ENCODE measurements around the gene DNAJB1.
"Not testable (repeated sequence)": the region's sequence is repeated elsewhere in the genome, so short reads cannot be mapped to it uniquely, and the experiment has no call there.

The DNAJB1 gene

GRCh38 chr19:14517446-14517839 is 754 bp downstream of the DNAJB1 start:
- no peak for DNase-seq

- DNase-seq = no peak
Measured at GRCh38 chr19:14516746-14517438, 1.3 kb downstream of the DNAJB1 start.

GRCh38 chr19:14516048-14516534 is 2.1 kb downstream of the DNAJB1 start:
- DNase-seq = no peak

GRCh38 chr19:14515501-14516047 is 2.6 kb downstream of the DNAJB1 start:
- DNase-seq = no peak

- no peak for DNase-seq
Measured at GRCh38 chr19:14514215-14514863, 3.9 kb downstream of the DNAJB1 start.

GRCh38 chr19:14512406-14512961 is 5.7 kb downstream of the DNAJB1 start:
- no peak for DNase-seq

GRCh38 chr19:14511229-14511593 is 7.0 kb downstream of the DNAJB1 start:
- DNase-seq = no peak

GRCh38 chr19:14510311-14511228 is 7.6 kb downstream of the DNAJB1 start:
- no peak for DNase-seq

- no peak for DNase-seq
Measured at GRCh38 chr19:14507704-14508542, 10.3 kb downstream of the DNAJB1 start.

GRCh38 chr19:14505488-14506239 is 12.5 kb downstream of the DNAJB1 start:
- peak; percentile 37 for DNase-seq

GRCh38 chr19:14504575-14504974 is 13.6 kb downstream of the DNAJB1 start:
- not testable (repeated sequence) for DNase-seq

- no peak for DNase-seq
Measured at GRCh38 chr19:14503285-14503684, 14.9 kb downstream of the DNAJB1 start.

- no peak for DNase-seq
Measured at GRCh38 chr19:14502334-14503092, 15.7 kb downstream of the DNAJB1 start.

- no peak for DNase-seq
Measured at GRCh38 chr19:14497228-14497921, 20.8 kb downstream of the DNAJB1 start.

- DNase-seq = no peak
Measured at GRCh38 chr19:14496834-14497227, 21.4 kb downstream of the DNAJB1 start.

GRCh38 chr19:14496029-14496833 is 22.0 kb downstream of the DNAJB1 start, which contains the start of gene GIPC1:
Gene GIPC1 (minus strand): TSS chr19:14496127. CDS start chr19:14482976, 13,151 bp downstream.
- DNase-seq = peak; percentile 96

- DNase-seq = no peak
Measured at GRCh38 chr19:14495672-14496028, 22.5 kb downstream of the DNAJB1 start.

- DNase-seq = no peak
Measured at GRCh38 chr19:14494910-14495671, 23.1 kb downstream of the DNAJB1 start.

Measured in NCI-H1694 (cell line).